ENCODE results near the gene AHSA1. TPM values are rescaled to one million over a fixed set of nuclear protein-coding genes. Genes with fewer than 3 reads are reported as not detected.
"Not testable (repeated sequence)": the region's sequence is repeated elsewhere in the genome, so short reads cannot be mapped to it uniquely, and the experiment has no call there.

AHSA1 gene
- polyA plus RNA-seq (189 to 264 TPM (median 247 TPM) in 3 replicates), polyA minus RNA-seq (120 to 151 TPM (median 129 TPM) in 3 replicates)
- 211 TPM for polyA plus RNA-seq (2011; ENCODE audit: low read depth)
- 310 and 402 TPM in 2 replicates for polyA plus RNA-seq (2011; cell fraction: cytosol; rRNA removed)
- 238 and 249 TPM in 2 replicates for polyA plus RNA-seq (2011; cell fraction: nucleus; rRNA removed)
- 141 and 160 TPM in 2 replicates for polyA plus RNA-seq (2012; ENCODE audit: low replicate concordance)
- 171 TPM for polyA minus RNA-seq (2011; cell fraction: cytosol; rRNA and poly(A)+ RNA removed)
- polyA minus RNA-seq (2011; cell fraction: nucleus; rRNA and poly(A)+ RNA removed) = 28.4 and 65.9 TPM in 2 replicates

DNA sequence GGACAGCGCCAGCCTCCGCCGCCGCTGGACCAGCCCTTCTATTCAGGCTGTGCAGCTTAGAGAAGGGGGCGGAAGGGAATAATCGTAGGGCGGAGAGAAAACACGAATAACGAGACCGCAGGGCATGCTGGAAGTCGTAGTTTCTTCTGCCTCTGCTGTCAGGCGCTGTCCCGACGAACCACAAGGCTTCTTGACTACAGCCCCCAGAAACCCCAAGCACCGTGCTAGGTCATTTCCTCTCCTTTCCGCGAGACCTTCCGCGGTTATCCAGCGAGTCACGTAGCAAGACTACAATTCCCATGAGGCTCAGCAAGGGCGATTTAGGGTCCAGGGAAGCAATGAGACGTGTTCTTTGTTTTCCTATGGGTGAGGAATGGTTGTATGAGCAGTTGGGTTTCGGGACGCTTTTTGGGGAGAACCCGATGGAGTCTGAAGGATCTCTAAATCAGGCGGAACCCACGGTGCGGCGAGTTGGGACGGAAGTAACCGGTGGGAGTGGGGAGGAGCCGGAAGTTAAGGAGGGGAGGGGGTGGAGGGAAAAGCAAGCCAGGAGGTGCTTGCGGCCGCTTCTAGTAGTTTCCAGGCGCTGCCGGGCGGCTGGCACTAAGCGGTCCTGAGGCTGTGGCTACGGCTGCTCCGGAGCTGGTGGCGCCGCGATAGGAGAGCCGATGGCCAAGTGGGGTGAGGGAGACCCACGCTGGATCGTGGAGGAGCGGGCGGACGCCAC, at the start of gene AHSA1, which contains the start of gene VIPAS39:
Gene AHSA1 (plus strand): TSS at position 572 of the 727 bp plus-strand sequence. CDS start 97 bp downstream, at position 669.
Gene VIPAS39 (minus strand): TSS at position 80 of the 727 bp plus-strand sequence. CDS start 3,499 bp downstream, outside the sequence.
- Histone ChIP-seq H3K36me3 (ENCODE audit: control insufficient read depth in 2 of 2, extremely low read depth in 1 of 2, insufficient read depth in 2 of 2, low read length in 2 of 2) (peaks cover 18 to 23% of the 10 kb centered on the region in 2 experiments), H3K79me2 (ENCODE audit: control insufficient read depth, insufficient read depth, low read length) (peaks cover 49% of the 10 kb centered on the region), H3K4me3 (ENCODE audit: control insufficient read depth in 2 of 3, extremely low read depth in 1 of 3, insufficient read depth in 2 of 3, low read depth in 1 of 3, low read length in 3 of 3) (peak within 1 kb of the TSS; percentile 83 to 87 (median 85)), H3K9ac (ENCODE audit: control insufficient read depth, extremely low read depth, insufficient read depth, low read length) (peak within 1 kb of the TSS; percentile 94), H3K4me1 (ENCODE audit: control insufficient read depth, extremely low read depth, insufficient read depth, low read length) (peaks cover 7% of the 10 kb centered on the region), H3K9me1 (ENCODE audit: control insufficient read depth, extremely low read depth, insufficient read depth, low read length) (no peaks in the 10 kb centered on the region), H3K27ac (ENCODE audit: control insufficient read depth, insufficient read depth, low read length) (peak within 1 kb of the TSS; percentile 94), H4K20me1 (ENCODE audit: control insufficient read depth, extremely low read depth, insufficient read depth, low read length) (peaks cover 9% of the 10 kb centered on the region), H2AFZ (ENCODE audit: control insufficient read depth, low read length) (peak within 1 kb of the TSS; percentile 95), H3K9me3 (ENCODE audit: control insufficient read depth, low read depth, low read length) (no peaks in the 10 kb centered on the region), H3K27me3 (ENCODE audit: control insufficient read depth, extremely low read depth, insufficient read depth, low read length) (no peaks in the 10 kb centered on the region), H3K4me2 (ENCODE audit: control insufficient read depth, extremely low read depth, insufficient read depth, low read depth, low read length) (peak within 1 kb of the TSS; percentile 97)
- TF ChIP-seq CTCF (optimal IDR thresholded peaks at IDR 0.05 in 1 of 3, IDR thresholded peaks at IDR 0.05 in 1 of 3, conservative IDR thresholded peaks at IDR 0.05 in 1 of 3; ENCODE audit: extremely low read depth in 1 of 3, insufficient read depth in 2 of 3, low read length in 3 of 3) = no peak
- TF ChIP-seq EZH2 (IDR thresholded peaks at IDR 0.05; ENCODE audit: low read length) = no peak
- FAIRE-seq (peak; percentile 84), DNase-seq (ENCODE audit: low read depth, low spot score) (peak; percentile 95)
- dilution Hi-C loops (cut with MboI; ENCODE audit: extremely low pct_ligation_motif_present, low sequenced_read_pairs) = no loop called here

- Histone ChIP-seq H3K4me2 (ENCODE audit: control insufficient read depth, extremely low read depth, insufficient read depth, low read depth, low read length) (no peak overlapping the region), H3K9ac (ENCODE audit: control insufficient read depth, extremely low read depth, insufficient read depth, low read length) (no peak overlapping the region), H3K4me1 (ENCODE audit: control insufficient read depth, extremely low read depth, insufficient read depth, low read length) (no peaks in the 10 kb centered on the region), H4K20me1 (ENCODE audit: control insufficient read depth, extremely low read depth, insufficient read depth, low read length) (no peaks in the 10 kb centered on the region), H3K36me3 (ENCODE audit: control insufficient read depth in 2 of 2, extremely low read depth in 1 of 2, insufficient read depth in 2 of 2, low read length in 2 of 2) (peaks cover 0 to 1% of the 10 kb centered on the region in 2 experiments), H2AFZ (ENCODE audit: control insufficient read depth, low read length) (no peak overlapping the region), H3K27ac (ENCODE audit: control insufficient read depth, insufficient read depth, low read length) (no peak overlapping the region), H3K4me3 (ENCODE audit: control insufficient read depth in 2 of 3, extremely low read depth in 1 of 3, insufficient read depth in 2 of 3, low read depth in 1 of 3, low read length in 3 of 3) (no peak overlapping the region), H3K9me1 (ENCODE audit: control insufficient read depth, extremely low read depth, insufficient read depth, low read length) (no peaks in the 10 kb centered on the region), H3K27me3 (ENCODE audit: control insufficient read depth, extremely low read depth, insufficient read depth, low read length) (no peaks in the 10 kb centered on the region), H3K79me2 (ENCODE audit: control insufficient read depth, insufficient read depth, low read length) (no peaks in the 10 kb centered on the region), H3K9me3 (ENCODE audit: control insufficient read depth, low read depth, low read length) (no peaks in the 10 kb centered on the region)
- FAIRE-seq = peak; percentile 23
- dilution Hi-C loops (cut with MboI; ENCODE audit: extremely low pct_ligation_motif_present, low sequenced_read_pairs) = no loop called here
- no peak for DNase-seq (ENCODE audit: low read depth, low spot score)
- TF ChIP-seq CTCF (optimal IDR thresholded peaks at IDR 0.05 in 1 of 3, IDR thresholded peaks at IDR 0.05 in 1 of 3, conservative IDR thresholded peaks at IDR 0.05 in 1 of 3; ENCODE audit: extremely low read depth in 1 of 3, insufficient read depth in 2 of 3, low read length in 3 of 3) = peak in 2 of 3 experiments; percentile 8 to 42
- TF ChIP-seq EZH2 (IDR thresholded peaks at IDR 0.05; ENCODE audit: low read length) = no peak
Observed at GRCh38 chr14:77409131-77409533, 48.8 kb upstream of the AHSA1 start.

GRCh38 chr14:77415403-77416030, 42.4 kb upstream of the AHSA1 start:
- H3K36me3 ChIP-seq (ENCODE audit: control insufficient read depth in 2 of 2, extremely low read depth in 1 of 2, insufficient read depth in 2 of 2, low read length in 2 of 2); H3K9me3 ChIP-seq (ENCODE audit: control insufficient read depth, low read depth, low read length); FAIRE-seq; H3K4me2 ChIP-seq (ENCODE audit: control insufficient read depth, extremely low read depth, insufficient read depth, low read depth, low read length); H3K27ac ChIP-seq (ENCODE audit: control insufficient read depth, insufficient read depth, low read length); H3K9ac ChIP-seq (ENCODE audit: control insufficient read depth, extremely low read depth, insufficient read depth, low read length); H3K79me2 ChIP-seq (ENCODE audit: control insufficient read depth, insufficient read depth, low read length); H3K4me1 ChIP-seq (ENCODE audit: control insufficient read depth, extremely low read depth, insufficient read depth, low read length); dilution Hi-C loops (cut with MboI; ENCODE audit: extremely low pct_ligation_motif_present, low sequenced_read_pairs); H2AFZ ChIP-seq (ENCODE audit: control insufficient read depth, low read length); H3K27me3 ChIP-seq (ENCODE audit: control insufficient read depth, extremely low read depth, insufficient read depth, low read length); DNase-seq (ENCODE audit: low read depth, low spot score); H3K4me3 ChIP-seq (ENCODE audit: control insufficient read depth in 2 of 3, extremely low read depth in 1 of 3, insufficient read depth in 2 of 3, low read depth in 1 of 3, low read length in 3 of 3); H4K20me1 ChIP-seq (ENCODE audit: control insufficient read depth, extremely low read depth, insufficient read depth, low read length); H3K9me1 ChIP-seq (ENCODE audit: control insufficient read depth, extremely low read depth, insufficient read depth, low read length): not testable (repeated sequence)

All from keratinocyte (primary cell).